Nephron progenitor cell (in vitro differentiated cells): ENCODE measurements around the gene ATP11A.
A peak's percentile ranks its signal among the peaks of the same experiment; 100 is the strongest.
"Not testable (repeated sequence)": the region's sequence is repeated elsewhere in the genome, so short reads cannot be mapped to it uniquely, and the experiment has no call there.

Experiments used
- DNase-seq: peaks from one replicate; pipeline ENCODE4 v3.0.0; 2021
- H3K27ac Mint-ChIP-seq: 2 replicates; pipeline ENCODE4 v1.8.0; 2021; ENCODE audit warnings: mild to moderate bottlenecking, moderate library complexity, mixed read lengths
- H3K27me3 Mint-ChIP-seq: 2 replicates; pipeline ENCODE4 v1.8.0; 2021; ENCODE audit warnings: mild to moderate bottlenecking, low read depth, mixed read lengths; ENCODE audit not compliant: poor library complexity
- H3K36me3 Mint-ChIP-seq: 2 replicates; pipeline ENCODE4 v1.8.0; 2021; ENCODE audit warnings: low read depth, mixed read lengths
- H3K4me1 Mint-ChIP-seq: 2 replicates; pipeline ENCODE4 v1.8.0; 2021; ENCODE audit warnings: mixed read lengths
- H3K4me3 Mint-ChIP-seq: 2 replicates; pipeline ENCODE4 v1.8.0; 2021; ENCODE audit warnings: mild to moderate bottlenecking, moderate library complexity, mixed read lengths
- H3K9me3 Mint-ChIP-seq: 2 replicates; pipeline ENCODE4 v1.8.0; 2021; ENCODE audit warnings: mild to moderate bottlenecking, moderate library complexity, mixed read lengths
- TF ChIP-seq, protein P1 (sequence below): fragments of 200-600 bp; sonication (generic); IDR thresholded peaks from 2 replicates; pipeline ENCODE4 v1.5.0; 2021; ENCODE audit warnings: antibody characterized with exemption

The ATP11A gene

GRCh38 chr13:112783135-112783977, 93.5 kb downstream of the ATP11A start:
- Mint-ChIP-seq H3K9me3 (peaks cover 11% of the 10 kb centered on the region), H3K4me1 (peaks cover 48% of the 10 kb centered on the region), H3K27me3 (no peaks in the 10 kb centered on the region), H3K4me3 (peak overlapping the region; percentile 26), H3K36me3 (peaks cover 35% of the 10 kb centered on the region), H3K27ac (peak overlapping the region; percentile 91)
- TF ChIP-seq, protein P1, sequence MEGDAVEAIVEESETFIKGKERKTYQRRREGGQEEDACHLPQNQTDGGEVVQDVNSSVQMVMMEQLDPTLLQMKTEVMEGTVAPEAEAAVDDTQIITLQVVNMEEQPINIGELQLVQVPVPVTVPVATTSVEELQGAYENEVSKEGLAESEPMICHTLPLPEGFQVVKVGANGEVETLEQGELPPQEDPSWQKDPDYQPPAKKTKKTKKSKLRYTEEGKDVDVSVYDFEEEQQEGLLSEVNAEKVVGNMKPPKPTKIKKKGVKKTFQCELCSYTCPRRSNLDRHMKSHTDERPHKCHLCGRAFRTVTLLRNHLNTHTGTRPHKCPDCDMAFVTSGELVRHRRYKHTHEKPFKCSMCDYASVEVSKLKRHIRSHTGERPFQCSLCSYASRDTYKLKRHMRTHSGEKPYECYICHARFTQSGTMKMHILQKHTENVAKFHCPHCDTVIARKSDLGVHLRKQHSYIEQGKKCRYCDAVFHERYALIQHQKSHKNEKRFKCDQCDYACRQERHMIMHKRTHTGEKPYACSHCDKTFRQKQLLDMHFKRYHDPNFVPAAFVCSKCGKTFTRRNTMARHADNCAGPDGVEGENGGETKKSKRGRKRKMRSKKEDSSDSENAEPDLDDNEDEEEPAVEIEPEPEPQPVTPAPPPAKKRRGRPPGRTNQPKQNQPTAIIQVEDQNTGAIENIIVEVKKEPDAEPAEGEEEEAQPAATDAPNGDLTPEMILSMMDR, result no peak
- no peak for DNase-seq

- peaks cover 14% of the 10 kb centered on the region for H3K9me3 Mint-ChIP-seq
- H3K36me3 Mint-ChIP-seq, result peaks cover 39% of the 10 kb centered on the region
- H3K4me3 Mint-ChIP-seq, result peak overlapping the region; percentile 26
- peak; percentile 41 for DNase-seq
- H3K27ac Mint-ChIP-seq, result peak overlapping the region; percentile 91
- H3K4me1 Mint-ChIP-seq, result peaks cover 48% of the 10 kb centered on the region
- H3K27me3 Mint-ChIP-seq, result no peaks in the 10 kb centered on the region
- TF ChIP-seq, protein P1, result no peak
Observed at GRCh38 chr13:112783978-112784371, 94.1 kb downstream of the ATP11A start.

DNA sequence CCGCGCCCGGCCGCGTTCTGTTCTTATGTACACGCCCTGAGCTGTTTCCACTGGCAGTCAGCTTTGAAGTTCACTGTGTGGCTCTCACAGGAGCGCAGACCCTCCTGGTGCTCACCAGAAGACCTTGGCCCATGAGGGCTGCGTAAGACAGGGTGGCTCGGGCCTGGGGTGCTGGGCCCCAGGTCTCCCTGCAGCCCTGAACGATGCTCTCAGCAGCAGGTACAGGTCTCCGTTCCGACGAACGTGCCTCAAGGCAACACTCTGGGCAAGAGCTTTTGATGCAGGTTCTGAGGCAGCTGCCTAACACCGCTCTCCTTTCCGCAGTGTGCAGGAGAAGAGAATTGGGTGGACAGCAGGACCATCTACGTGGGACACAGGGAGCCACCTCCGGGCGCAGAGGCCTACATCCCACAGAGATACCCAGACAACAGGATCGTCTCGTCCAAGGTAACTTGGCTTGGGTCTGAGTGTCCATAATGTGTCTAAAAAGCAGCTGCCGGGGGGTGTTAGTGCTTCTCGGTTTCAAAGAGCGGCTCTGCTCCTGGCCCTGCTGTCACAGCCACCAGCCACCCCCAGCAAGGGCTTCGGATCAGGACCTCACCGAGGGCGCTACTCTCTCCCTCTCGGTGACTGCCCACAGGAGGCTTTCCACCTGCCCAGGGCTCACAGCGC, 95.1 kb downstream of the ATP11A start:
- Mint-ChIP-seq H3K4me3 (no peak overlapping the region), H3K27ac (peak overlapping the region; percentile 90), H3K36me3 (peaks cover 49% of the 10 kb centered on the region), H3K9me3 (peaks cover 15% of the 10 kb centered on the region), H3K27me3 (no peaks in the 10 kb centered on the region), H3K4me1 (peaks cover 46% of the 10 kb centered on the region)
- DNase-seq, result no peak
- TF ChIP-seq, protein P1, result no peak

GRCh38 chr13:112785483-112785856, 95.6 kb downstream of the ATP11A start:
- peaks cover 49% of the 10 kb centered on the region for H3K36me3 Mint-ChIP-seq
- H3K4me3 Mint-ChIP-seq, result no peak overlapping the region
- DNase-seq, result no peak
- peaks cover 12% of the 10 kb centered on the region for H3K9me3 Mint-ChIP-seq
- no peak overlapping the region for H3K27ac Mint-ChIP-seq
- no peaks in the 10 kb centered on the region for H3K27me3 Mint-ChIP-seq
- peaks cover 41% of the 10 kb centered on the region for H3K4me1 Mint-ChIP-seq
- TF ChIP-seq, protein P1, result no peak

DNA sequence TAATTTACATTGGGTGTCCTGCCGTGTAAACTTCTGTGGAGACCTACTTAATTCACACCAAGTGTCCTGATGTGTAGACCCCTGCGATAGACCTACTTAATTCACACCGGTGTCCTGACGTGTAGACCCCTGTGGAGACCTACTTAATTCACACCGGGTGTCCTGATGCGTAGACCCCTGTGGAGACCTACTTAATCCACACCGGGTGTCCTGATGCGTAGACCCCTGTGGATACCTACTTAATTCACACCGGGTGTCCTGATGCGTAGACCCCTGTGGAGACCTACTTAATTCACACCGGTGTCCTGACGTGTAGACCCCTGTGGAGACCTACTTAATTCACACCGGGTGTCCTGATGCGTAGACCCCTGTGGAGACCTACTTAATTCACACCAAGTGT, 97.0 kb downstream of the ATP11A start:
- not testable (repeated sequence) for DNase-seq

DNA sequence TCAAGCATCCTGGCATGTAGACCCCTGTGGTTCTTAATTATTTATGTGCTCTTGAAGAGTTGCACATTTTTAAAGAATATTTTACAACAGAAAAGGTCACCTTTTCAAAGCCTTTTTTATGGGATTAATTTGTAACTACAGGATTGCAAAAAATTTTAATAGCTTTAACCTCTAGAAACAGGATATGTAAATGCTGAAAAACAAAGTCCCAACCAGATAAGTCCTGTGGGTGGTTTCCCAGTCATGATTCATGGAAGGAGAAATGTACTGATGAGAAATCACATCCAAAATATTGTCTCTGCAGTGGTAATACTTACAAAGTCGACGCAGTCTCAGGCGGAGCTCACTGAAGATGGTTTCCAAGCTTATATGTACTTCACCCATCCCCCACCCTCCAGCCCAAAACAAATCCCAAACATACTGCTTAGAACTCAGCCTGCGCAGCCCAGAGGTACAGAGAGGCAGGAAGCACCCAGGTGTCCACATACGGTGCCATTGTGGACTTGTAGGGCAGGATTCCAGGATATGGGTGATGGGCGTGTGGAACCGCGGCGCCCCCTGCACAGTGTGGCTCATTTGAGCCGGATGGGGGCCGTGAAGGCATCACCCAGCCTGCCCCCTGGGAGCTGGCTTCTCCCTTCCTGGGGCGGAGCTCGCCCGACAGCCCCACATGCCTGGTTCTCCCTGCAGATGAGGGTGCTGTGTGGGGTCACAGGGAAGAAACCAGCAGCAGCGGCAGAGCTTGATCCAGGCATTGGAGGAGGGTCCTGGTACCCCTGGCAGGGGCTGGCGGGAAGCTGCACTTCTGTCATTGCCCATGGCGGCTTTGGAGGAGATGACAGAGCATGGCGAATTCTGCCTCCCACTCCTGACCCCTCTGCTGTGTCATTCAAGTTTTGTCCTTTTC, 101.2 kb downstream of the ATP11A start:
- peaks cover 66% of the 10 kb centered on the region for H3K36me3 Mint-ChIP-seq
- peaks cover 15% of the 10 kb centered on the region for H3K9me3 Mint-ChIP-seq
- peaks cover 7% of the 10 kb centered on the region for H3K4me1 Mint-ChIP-seq
- H3K4me3 Mint-ChIP-seq, result no peak overlapping the region
- H3K27me3 Mint-ChIP-seq, result peaks cover under 1% of the 10 kb centered on the region
- DNase-seq, result no peak
- H3K27ac Mint-ChIP-seq, result no peak overlapping the region
- TF ChIP-seq, protein P1, result no peak

More for the DNA sequence above, 97.0 kb downstream of the ATP11A start:
- peaks cover 51% of the 10 kb centered on the region for H3K36me3 Mint-ChIP-seq
- peaks cover 30% of the 10 kb centered on the region for H3K4me1 Mint-ChIP-seq
- not testable (repeated sequence) for H3K27me3 Mint-ChIP-seq, H3K27ac Mint-ChIP-seq, H3K4me3 Mint-ChIP-seq
- H3K9me3 Mint-ChIP-seq, result peaks cover 11% of the 10 kb centered on the region
